ENCODE measurements around the gene CHCHD6. TPM values are rescaled to one million over a fixed set of nuclear protein-coding genes. Genes with fewer than 3 reads are reported as not detected.

Gene CHCHD6
- total RNA-seq, 1 experiment from 2014 or later: 33.0 TPM

DNA sequence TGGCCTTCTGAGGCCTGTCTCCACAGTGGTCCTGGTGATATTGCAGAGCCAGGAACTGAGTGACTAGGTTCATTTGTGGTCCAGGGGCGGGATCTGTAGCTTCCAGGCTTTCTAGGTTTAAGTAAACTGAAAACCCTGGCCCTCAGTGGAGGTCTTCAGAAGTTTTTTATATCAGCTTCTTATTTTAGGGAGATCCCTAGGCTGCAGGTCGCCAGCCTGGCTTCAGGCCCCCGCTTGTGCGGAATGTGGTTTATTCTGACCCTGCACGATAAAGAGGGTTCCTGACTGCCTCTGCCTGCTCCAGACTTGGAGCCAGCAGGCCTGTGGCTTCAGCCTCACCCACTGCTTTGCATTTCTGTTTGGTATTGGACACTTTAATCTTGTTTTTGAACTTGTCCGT, 145.0 kb downstream of the CHCHD6 start:
- Histone ChIP-seq H3K9me2 (replicated peaks; ENCODE audit: low read length) (no peaks in the 10 kb centered on the region), H2AFZ (ENCODE audit: low read length) (no peak overlapping the region), H3K79me2 (ENCODE audit: low read length) (no peaks in the 10 kb centered on the region), H3K27ac (ENCODE audit: low read length) (no peak overlapping the region), H3K36me3 (ENCODE audit: low read depth, low read length) (no peaks in the 10 kb centered on the region), H3K9ac (ENCODE audit: low read length) (no peak overlapping the region), H3F3A (ENCODE audit: low read length, unreplicated experiment) (no peaks in the 10 kb centered on the region), H3K4me2 (ENCODE audit: low read length) (no peak overlapping the region), H3K27me3 (ENCODE audit: low read length) (no peaks in the 10 kb centered on the region), H3K4me3 (ENCODE audit: low read length) (no peak overlapping the region), H3K4me1 (ENCODE audit: insufficient read depth, low read length) (peaks cover 5% of the 10 kb centered on the region), H3K9me3 (ENCODE audit: low read length) (no peaks in the 10 kb centered on the region), H4K20me1 (ENCODE audit: low read length) (no peaks in the 10 kb centered on the region)
- intact Hi-C loops (cut with micrococcal nuclease): no loop called here
- POLR2A ChIA-PET (ENCODE audit: unreplicated experiment): no interaction called here
- no peak for ATAC-seq
- DNase-seq: no peak
- TF ChIP-seq, protein P1, sequence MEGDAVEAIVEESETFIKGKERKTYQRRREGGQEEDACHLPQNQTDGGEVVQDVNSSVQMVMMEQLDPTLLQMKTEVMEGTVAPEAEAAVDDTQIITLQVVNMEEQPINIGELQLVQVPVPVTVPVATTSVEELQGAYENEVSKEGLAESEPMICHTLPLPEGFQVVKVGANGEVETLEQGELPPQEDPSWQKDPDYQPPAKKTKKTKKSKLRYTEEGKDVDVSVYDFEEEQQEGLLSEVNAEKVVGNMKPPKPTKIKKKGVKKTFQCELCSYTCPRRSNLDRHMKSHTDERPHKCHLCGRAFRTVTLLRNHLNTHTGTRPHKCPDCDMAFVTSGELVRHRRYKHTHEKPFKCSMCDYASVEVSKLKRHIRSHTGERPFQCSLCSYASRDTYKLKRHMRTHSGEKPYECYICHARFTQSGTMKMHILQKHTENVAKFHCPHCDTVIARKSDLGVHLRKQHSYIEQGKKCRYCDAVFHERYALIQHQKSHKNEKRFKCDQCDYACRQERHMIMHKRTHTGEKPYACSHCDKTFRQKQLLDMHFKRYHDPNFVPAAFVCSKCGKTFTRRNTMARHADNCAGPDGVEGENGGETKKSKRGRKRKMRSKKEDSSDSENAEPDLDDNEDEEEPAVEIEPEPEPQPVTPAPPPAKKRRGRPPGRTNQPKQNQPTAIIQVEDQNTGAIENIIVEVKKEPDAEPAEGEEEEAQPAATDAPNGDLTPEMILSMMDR (conservative IDR thresholded peaks at IDR 0.05; ENCODE audit: low read depth, low read length): no peak
- TF ChIP-seq EZH2 (IDR thresholded peaks at IDR 0.05; ENCODE audit: low read length, unreplicated experiment) (no peak), EZH2phosphoT487 (IDR thresholded peaks at IDR 0.05; ENCODE audit: borderline replicate concordance, low read length) (no peak)
- no TSS peak for BruUV-seq (replicated peaks)
- CTCF ChIA-PET: no interaction called here

DNA sequence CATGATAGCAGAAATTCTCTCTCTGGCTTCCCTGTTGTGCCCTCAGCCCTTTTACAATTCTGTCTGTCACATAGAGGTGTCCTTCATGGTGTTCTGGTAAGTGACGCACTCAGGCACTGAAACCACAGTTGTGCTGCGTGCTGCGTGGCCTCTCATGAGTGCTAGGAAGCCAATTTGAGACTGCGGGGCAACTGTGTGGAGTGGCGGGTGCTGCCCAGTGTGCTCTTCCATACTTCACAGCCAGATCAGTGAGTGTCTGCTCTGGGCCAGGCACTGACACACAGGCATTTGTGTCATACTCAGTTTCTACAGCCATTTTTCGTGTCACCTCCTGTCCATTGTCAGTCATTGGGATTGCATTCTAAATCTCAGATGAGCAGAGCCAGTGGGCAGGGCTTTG, 145.7 kb downstream of the CHCHD6 start:
- Histone ChIP-seq H4K20me1 (ENCODE audit: low read length) (no peaks in the 10 kb centered on the region), H3K36me3 (ENCODE audit: low read depth, low read length) (no peaks in the 10 kb centered on the region), H3F3A (ENCODE audit: low read length, unreplicated experiment) (no peaks in the 10 kb centered on the region), H3K79me2 (ENCODE audit: low read length) (no peaks in the 10 kb centered on the region), H3K4me3 (ENCODE audit: low read length) (no peak overlapping the region), H3K4me1 (ENCODE audit: insufficient read depth, low read length) (peaks cover 5% of the 10 kb centered on the region), H3K27ac (ENCODE audit: low read length) (no peak overlapping the region), H3K9me2 (replicated peaks; ENCODE audit: low read length) (no peaks in the 10 kb centered on the region), H2AFZ (ENCODE audit: low read length) (no peak overlapping the region), H3K9me3 (ENCODE audit: low read length) (no peaks in the 10 kb centered on the region), H3K9ac (ENCODE audit: low read length) (no peak overlapping the region), H3K27me3 (ENCODE audit: low read length) (no peaks in the 10 kb centered on the region), H3K4me2 (ENCODE audit: low read length) (no peak overlapping the region)
- TF ChIP-seq, protein P1 (conservative IDR thresholded peaks at IDR 0.05; ENCODE audit: low read depth, low read length): no peak
- TF ChIP-seq EZH2 (IDR thresholded peaks at IDR 0.05; ENCODE audit: low read length, unreplicated experiment): no peak
- no peak for TF ChIP-seq EZH2phosphoT487 (IDR thresholded peaks at IDR 0.05; ENCODE audit: borderline replicate concordance, low read length)
- intact Hi-C loops (cut with micrococcal nuclease): loop anchor here (10.0 kb wide), 1 partner anchor 115 kb away; no protein-coding TSS in a partner anchor
- CTCF ChIA-PET: no interaction called here
- no TSS peak for BruUV-seq (replicated peaks)
- DNase-seq: no peak
- POLR2A ChIA-PET (ENCODE audit: unreplicated experiment): no interaction called here
- ATAC-seq: no peak

DNA sequence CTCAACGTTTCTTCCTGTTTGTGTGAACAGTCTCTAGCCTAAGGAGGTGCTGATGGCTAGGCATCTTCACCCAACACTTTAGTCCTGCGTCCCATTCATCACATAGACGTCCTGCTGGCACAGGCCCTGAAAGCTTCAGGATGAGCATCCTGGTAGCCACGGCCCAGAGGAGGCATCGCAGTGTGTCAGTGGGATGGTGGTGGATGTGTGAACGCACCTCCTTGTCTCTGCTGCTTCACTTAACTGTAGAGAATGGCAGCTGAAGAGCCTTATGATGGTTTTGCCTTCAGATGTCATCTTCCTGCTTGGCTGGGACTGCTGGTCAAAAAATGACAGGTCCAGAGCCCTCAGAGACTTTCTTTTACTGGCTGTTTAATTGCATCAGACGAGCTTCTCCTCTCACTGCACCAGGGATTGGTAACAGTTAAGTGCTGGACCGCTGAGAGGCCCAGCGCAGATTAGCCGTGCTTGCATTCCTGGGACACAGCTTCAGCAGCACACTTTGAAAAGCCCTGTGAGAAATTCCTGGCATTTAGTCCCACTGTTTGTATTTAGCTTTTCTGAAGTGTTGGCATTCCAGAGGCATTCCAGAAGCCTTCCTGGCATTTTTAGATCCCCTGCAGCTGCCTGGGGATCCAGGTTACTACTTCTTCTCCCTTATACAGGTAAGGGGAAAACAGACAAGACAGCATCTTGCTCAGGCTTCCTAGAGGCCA, 146.5 kb downstream of the CHCHD6 start:
- Histone ChIP-seq H3K9ac (ENCODE audit: low read length) (no peak overlapping the region), H4K20me1 (ENCODE audit: low read length) (no peaks in the 10 kb centered on the region), H3K27me3 (ENCODE audit: low read length) (no peaks in the 10 kb centered on the region), H3K9me2 (replicated peaks; ENCODE audit: low read length) (no peaks in the 10 kb centered on the region), H3K4me2 (ENCODE audit: low read length) (no peak overlapping the region), H3K9me3 (ENCODE audit: low read length) (no peaks in the 10 kb centered on the region), H3K4me1 (ENCODE audit: insufficient read depth, low read length) (peaks cover 5% of the 10 kb centered on the region), H2AFZ (ENCODE audit: low read length) (no peak overlapping the region), H3K79me2 (ENCODE audit: low read length) (no peaks in the 10 kb centered on the region), H3F3A (ENCODE audit: low read length, unreplicated experiment) (no peaks in the 10 kb centered on the region), H3K36me3 (ENCODE audit: low read depth, low read length) (no peaks in the 10 kb centered on the region), H3K27ac (ENCODE audit: low read length) (no peak overlapping the region), H3K4me3 (ENCODE audit: low read length) (no peak overlapping the region)
- DNase-seq (no peak), ATAC-seq (no peak)
- POLR2A ChIA-PET (ENCODE audit: unreplicated experiment): no interaction called here
- BruUV-seq (replicated peaks): no TSS peak
- intact Hi-C loops (cut with micrococcal nuclease): loop anchor here (10.0 kb wide), 1 partner anchor 114 kb away; no protein-coding TSS in a partner anchor
- CTCF ChIA-PET: no interaction called here
- TF ChIP-seq, protein P1 (conservative IDR thresholded peaks at IDR 0.05; ENCODE audit: low read depth, low read length): no peak
- TF ChIP-seq EZH2phosphoT487 (IDR thresholded peaks at IDR 0.05; ENCODE audit: borderline replicate concordance, low read length) (no peak), EZH2 (IDR thresholded peaks at IDR 0.05; ENCODE audit: low read length, unreplicated experiment) (no peak)

Data from PC-3 (cell line).